Activated CD4-positive, alpha-beta T cell treated with anti-CD3 and anti-CD28 coated beads, Interleukin-2, amount 10 ng/mL, durations not matched to agents 7 days and 5 days (primary cell): Measurements from ENCODE around the gene SMIM21. TPM values are rescaled to one million over a fixed set of nuclear protein-coding genes. Genes with fewer than 3 reads are reported as not detected.
A peak's percentile ranks its signal among the peaks of the same experiment; 100 is the strongest.

Experiments used
- CTCF ChIA-PET: fragments of 350-600 bp; sonication (Branson Sonifier 250); formaldehyde crosslinking; loops from one replicate; lab custom pipeline; 2021; ENCODE audit warnings: antibody characterized with exemption; lab: Charles Lee
- POLR2A ChIA-PET: fragments of 350-600 bp; sonication (Branson Sonifier 250); formaldehyde crosslinking; loops from one replicate; lab custom pipeline; 2021; ENCODE audit warnings: antibody characterized with exemption; lab: Charles Lee
- DNase-seq: peaks from one replicate; pipeline ENCODE4 v3.0.0-alpha.2; 2020
- H3K27ac Mint-ChIP-seq: one replicate; pipeline ENCODE4 v1.8.0; 2021; ENCODE audit warnings: mild to moderate bottlenecking, moderate library complexity, mixed read lengths
- H3K27me3 Mint-ChIP-seq: one replicate; pipeline ENCODE4 v1.8.0; 2021; ENCODE audit warnings: mixed read lengths
- H3K36me3 Mint-ChIP-seq: one replicate; pipeline ENCODE4 v1.8.0; 2021; ENCODE audit warnings: low read depth, mixed read lengths
- H3K4me1 Mint-ChIP-seq: one replicate; pipeline ENCODE4 v1.8.0; 2021; ENCODE audit warnings: mixed read lengths
- H3K4me3 Mint-ChIP-seq: one replicate; pipeline ENCODE4 v1.8.0; 2021; ENCODE audit warnings: mild to moderate bottlenecking, moderate library complexity, mixed read lengths
- H3K9me3 Mint-ChIP-seq: one replicate; pipeline ENCODE4 v1.8.0; 2021; ENCODE audit warnings: mixed read lengths
- total RNA-seq, 2 experiments: library from RNA; stranded (reverse); gene quantifications; one replicate each; pipeline ENCODE4 v1.2.3, GENCODE V29; 2021

Gene SMIM21
- total RNA-seq, result not detected

GRCh38 chr18:75427603-75428002 lies at the start of gene SMIM21:
Gene SMIM21 (minus strand): TSS chr18:75427703. CDS start chr18:75427563, 140 bp downstream.
- Mint-ChIP-seq H3K9me3 (no peaks in the 10 kb centered on the region), H3K4me1 (no peaks in the 10 kb centered on the region), H3K36me3 (no peaks in the 10 kb centered on the region), H3K27me3 (no peaks in the 10 kb centered on the region), H3K27ac (no peak within 1 kb of the TSS), H3K4me3 (no peak within 1 kb of the TSS)
- ChIA-PET POLR2A (no interaction called here), CTCF (interaction anchor here (1.4 kb wide), 1 partner anchor 17 kb away, joined by 3 read pairs; no protein-coding TSS in a partner anchor)
- no peak for DNase-seq

- Mint-ChIP-seq H3K9me3 (no peaks in the 10 kb centered on the region), H3K4me3 (no peak overlapping the region), H3K36me3 (no peaks in the 10 kb centered on the region), H3K27me3 (peaks cover 4% of the 10 kb centered on the region), H3K4me1 (no peaks in the 10 kb centered on the region), H3K27ac (no peak overlapping the region)
- ChIA-PET CTCF (no interaction called here), POLR2A (interaction anchor here (0.6 kb wide), 1 partner anchor 404 kb away, joined by 3 read pairs; no protein-coding TSS in a partner anchor)
- DNase-seq, result no peak
These were observed 47.7 kb upstream of the SMIM21 start for GRCh38 chr18:75475228-75475627.

- Mint-ChIP-seq H3K27me3 (peaks cover 6% of the 10 kb centered on the region), H3K27ac (no peak overlapping the region), H3K9me3 (no peaks in the 10 kb centered on the region), H3K4me3 (no peak overlapping the region), H3K4me1 (no peaks in the 10 kb centered on the region), H3K36me3 (no peaks in the 10 kb centered on the region)
- ChIA-PET POLR2A (no interaction called here), CTCF (no interaction called here)
- DNase-seq, result no peak
These were observed 46.8 kb upstream of the SMIM21 start for GRCh38 chr18:75474332-75474731.

GRCh38 chr18:75473316-75473715 lies 45.8 kb upstream of the SMIM21 start:
- peaks cover 8% of the 10 kb centered on the region for H3K27me3 Mint-ChIP-seq
- ChIA-PET CTCF (no interaction called here), POLR2A (no interaction called here)
- H3K4me3 Mint-ChIP-seq, result no peak overlapping the region
- H3K4me1 Mint-ChIP-seq, result no peaks in the 10 kb centered on the region
- no peaks in the 10 kb centered on the region for H3K36me3 Mint-ChIP-seq
- no peak for DNase-seq
- no peak overlapping the region for H3K27ac Mint-ChIP-seq
- H3K9me3 Mint-ChIP-seq, result no peaks in the 10 kb centered on the region

GRCh38 chr18:75472906-75473305 lies 45.4 kb upstream of the SMIM21 start:
- H3K27ac Mint-ChIP-seq, result no peak overlapping the region
- DNase-seq, result no peak
- POLR2A ChIA-PET, result interaction anchor here (0.6 kb wide), 1 partner anchor 610 kb away, joined by 5 read pairs; no protein-coding TSS in a partner anchor

GRCh38 chr18:75472396-75472795 lies 44.9 kb upstream of the SMIM21 start:
- Mint-ChIP-seq H3K4me3 (no peak overlapping the region), H3K4me1 (no peaks in the 10 kb centered on the region), H3K27me3 (peaks cover 6% of the 10 kb centered on the region), H3K36me3 (no peaks in the 10 kb centered on the region), H3K27ac (no peak overlapping the region), H3K9me3 (no peaks in the 10 kb centered on the region)
- DNase-seq, result no peak
- ChIA-PET POLR2A (interaction anchor here (0.6 kb wide), 1 partner anchor 609 kb away, joined by 5 read pairs; no protein-coding TSS in a partner anchor), CTCF (no interaction called here)

More at GRCh38 chr18:75472906-75473305, 45.4 kb upstream of the SMIM21 start:
- Mint-ChIP-seq H3K4me1 (no peaks in the 10 kb centered on the region), H3K27me3 (peaks cover 8% of the 10 kb centered on the region), H3K9me3 (no peaks in the 10 kb centered on the region), H3K4me3 (no peak overlapping the region), H3K36me3 (no peaks in the 10 kb centered on the region)
- CTCF ChIA-PET, result no interaction called here

- H3K27ac Mint-ChIP-seq, result no peak overlapping the region
- no peaks in the 10 kb centered on the region for H3K4me1 Mint-ChIP-seq
- ChIA-PET POLR2A (no interaction called here), CTCF (no interaction called here)
- H3K9me3 Mint-ChIP-seq, result no peaks in the 10 kb centered on the region
- DNase-seq, result no peak
- H3K27me3 Mint-ChIP-seq, result peaks cover 5% of the 10 kb centered on the region
- no peak overlapping the region for H3K4me3 Mint-ChIP-seq
- no peaks in the 10 kb centered on the region for H3K36me3 Mint-ChIP-seq
These were observed 44.3 kb upstream of the SMIM21 start for GRCh38 chr18:75471850-75472249.

GRCh38 chr18:75467851-75468250 lies 40.3 kb upstream of the SMIM21 start:
- CTCF ChIA-PET, result no interaction called here
- Mint-ChIP-seq H3K9me3 (no peaks in the 10 kb centered on the region), H3K27me3 (peaks cover 3% of the 10 kb centered on the region), H3K36me3 (no peaks in the 10 kb centered on the region), H3K4me1 (no peaks in the 10 kb centered on the region), H3K4me3 (no peak overlapping the region), H3K27ac (no peak overlapping the region)
- no peak for DNase-seq
- POLR2A ChIA-PET, result interaction anchor here (0.6 kb wide), 1 partner anchor 492 kb away, joined by 3 read pairs; no protein-coding TSS in a partner anchor

- no peaks in the 10 kb centered on the region for H3K36me3 Mint-ChIP-seq
- H3K4me1 Mint-ChIP-seq, result no peaks in the 10 kb centered on the region
- DNase-seq, result no peak
- H3K4me3 Mint-ChIP-seq, result no peak overlapping the region
- H3K27ac Mint-ChIP-seq, result no peak overlapping the region
- ChIA-PET POLR2A (interaction anchor here (0.6 kb wide), 1 partner anchor 492 kb away, joined by 3 read pairs; no protein-coding TSS in a partner anchor), CTCF (no interaction called here)
- peaks cover 3% of the 10 kb centered on the region for H3K27me3 Mint-ChIP-seq
- H3K9me3 Mint-ChIP-seq, result no peaks in the 10 kb centered on the region
These were observed 39.8 kb upstream of the SMIM21 start for GRCh38 chr18:75467281-75467795.

GRCh38 chr18:75464356-75464755 lies 36.9 kb upstream of the SMIM21 start:
- no peak overlapping the region for H3K27ac Mint-ChIP-seq
- H3K27me3 Mint-ChIP-seq, result peaks cover 6% of the 10 kb centered on the region
- H3K4me1 Mint-ChIP-seq, result no peaks in the 10 kb centered on the region
- no peaks in the 10 kb centered on the region for H3K36me3 Mint-ChIP-seq
- ChIA-PET CTCF (no interaction called here), POLR2A (no interaction called here)
- H3K9me3 Mint-ChIP-seq, result no peaks in the 10 kb centered on the region
- no peak overlapping the region for H3K4me3 Mint-ChIP-seq
- DNase-seq, result no peak

- peaks cover 9% of the 10 kb centered on the region for H3K9me3 Mint-ChIP-seq
- no peaks in the 10 kb centered on the region for H3K4me1 Mint-ChIP-seq
- H3K27ac Mint-ChIP-seq, result no peak overlapping the region
- H3K4me3 Mint-ChIP-seq, result no peak overlapping the region
- peaks cover 20% of the 10 kb centered on the region for H3K27me3 Mint-ChIP-seq
- H3K36me3 Mint-ChIP-seq, result no peaks in the 10 kb centered on the region
- ChIA-PET CTCF (no interaction called here), POLR2A (no interaction called here)
- no peak for DNase-seq
These were observed 34.8 kb upstream of the SMIM21 start for GRCh38 chr18:75462178-75462832.

GRCh38 chr18:75456199-75456631 lies 28.7 kb upstream of the SMIM21 start:
- H3K27me3 Mint-ChIP-seq, result peaks cover 63% of the 10 kb centered on the region
- no peak overlapping the region for H3K27ac Mint-ChIP-seq
- peaks cover 9% of the 10 kb centered on the region for H3K9me3 Mint-ChIP-seq
- DNase-seq, result no peak
- no peaks in the 10 kb centered on the region for H3K36me3 Mint-ChIP-seq
- H3K4me3 Mint-ChIP-seq, result peak overlapping the region; percentile 13
- ChIA-PET CTCF (no interaction called here), POLR2A (no interaction called here)
- peaks cover 3% of the 10 kb centered on the region for H3K4me1 Mint-ChIP-seq
